AML-193 (cell line): ENCODE measurements around the gene LZTR1.
"Not testable (repeated sequence)": the region's sequence is repeated elsewhere in the genome, so short reads cannot be mapped to it uniquely, and the experiment has no call there.

Experiments
- DNase-seq, 2 experiments: peaks; one replicate each; lab custom pipeline; 2025; lab: John Stamatoyannopoulos, UW

LZTR1 gene

DNA sequence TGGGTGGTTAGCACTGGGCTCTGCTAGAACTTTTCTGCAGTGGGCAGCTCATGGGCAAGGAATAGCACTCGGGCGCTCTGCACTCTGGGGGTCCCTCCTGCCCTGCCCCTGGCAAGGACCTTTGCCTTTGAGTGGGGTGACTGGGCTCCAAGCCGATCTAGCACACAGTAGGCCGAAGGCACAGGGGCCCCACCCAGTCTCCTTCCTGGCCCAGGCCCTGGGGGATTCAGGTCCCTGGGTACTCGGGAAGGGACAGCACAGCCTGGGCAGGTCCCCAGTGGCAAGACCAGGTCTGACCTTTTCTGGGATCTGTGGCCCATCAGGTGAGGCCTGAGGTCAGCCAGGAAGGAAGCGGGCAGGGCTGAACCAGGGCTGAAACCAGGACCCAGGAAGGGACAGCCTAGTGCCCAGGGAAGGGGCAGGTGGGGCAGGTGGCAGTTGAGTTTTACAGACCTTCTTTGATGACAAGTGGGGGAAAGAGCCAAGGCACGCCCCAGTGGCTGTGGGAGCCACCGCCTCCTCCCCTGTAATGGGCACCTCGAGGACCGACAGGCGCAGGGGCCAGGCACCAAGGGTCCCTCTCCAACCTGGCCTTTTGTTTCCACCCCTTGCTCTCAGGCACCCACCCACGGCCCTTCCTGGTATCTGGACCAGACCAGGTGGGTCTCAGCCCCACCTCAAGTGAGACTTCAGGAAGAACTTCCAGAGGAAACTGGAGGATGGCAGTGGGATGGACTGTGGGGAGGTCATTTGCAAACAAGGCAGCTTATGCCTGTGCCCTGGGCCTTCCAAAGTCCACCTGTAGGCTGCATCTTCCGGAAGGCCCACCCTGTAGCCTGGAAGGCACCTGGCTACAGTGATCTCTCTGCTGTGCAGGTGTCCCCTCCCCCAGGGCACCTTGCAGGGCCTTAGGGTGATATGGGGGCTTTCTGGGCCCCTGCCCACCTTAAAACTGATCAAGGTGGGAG, 15.9 kb upstream of the LZTR1 start:
- no peak for DNase-seq

DNA sequence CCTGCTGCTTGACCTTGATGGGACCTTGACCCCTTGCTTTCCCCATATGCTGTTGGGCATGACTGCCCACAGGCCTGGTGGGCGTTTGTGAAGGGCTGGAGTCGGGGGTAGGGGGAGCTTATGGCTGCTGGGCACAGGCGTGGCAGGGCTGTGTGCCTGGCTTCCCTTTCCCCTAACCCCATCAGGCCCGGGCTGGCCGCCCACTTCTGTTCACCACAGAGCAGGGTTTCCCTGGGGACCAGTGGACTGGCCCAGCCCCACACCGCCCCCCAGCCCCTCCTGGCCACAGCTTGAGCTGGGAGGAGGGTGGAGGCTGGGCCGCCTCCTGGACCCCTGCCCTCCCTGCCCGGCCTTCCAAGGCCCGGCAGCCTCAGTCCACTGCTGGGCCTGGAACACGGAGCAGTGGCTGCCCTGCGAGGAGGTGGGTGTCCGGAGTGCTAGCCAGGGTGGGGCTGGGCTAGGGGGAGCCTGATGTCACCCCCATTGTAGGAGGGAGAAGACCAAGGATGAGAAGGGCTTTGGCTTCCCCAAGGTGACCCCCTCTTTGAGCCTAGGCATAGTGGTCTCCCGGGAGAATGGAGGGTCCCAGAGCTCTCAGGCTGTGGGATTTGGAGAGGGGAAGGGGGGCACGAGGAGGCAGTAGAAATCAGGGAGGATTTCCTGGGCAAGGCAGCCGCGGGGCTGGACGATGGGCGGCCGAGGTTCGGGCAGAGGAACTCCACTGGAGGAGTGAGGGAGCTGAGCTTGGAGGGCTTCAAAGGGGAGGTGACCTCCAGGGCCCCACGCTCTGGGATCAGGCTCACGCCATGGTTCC, 15.0 kb upstream of the LZTR1 start, which contains the start of gene AIFM3:
Gene AIFM3, plus strand, starts transcription at position 373 of the 814 bp plus-strand sequence. CDS start 690 bp downstream, outside the sequence.
- no peak for DNase-seq

DNA sequence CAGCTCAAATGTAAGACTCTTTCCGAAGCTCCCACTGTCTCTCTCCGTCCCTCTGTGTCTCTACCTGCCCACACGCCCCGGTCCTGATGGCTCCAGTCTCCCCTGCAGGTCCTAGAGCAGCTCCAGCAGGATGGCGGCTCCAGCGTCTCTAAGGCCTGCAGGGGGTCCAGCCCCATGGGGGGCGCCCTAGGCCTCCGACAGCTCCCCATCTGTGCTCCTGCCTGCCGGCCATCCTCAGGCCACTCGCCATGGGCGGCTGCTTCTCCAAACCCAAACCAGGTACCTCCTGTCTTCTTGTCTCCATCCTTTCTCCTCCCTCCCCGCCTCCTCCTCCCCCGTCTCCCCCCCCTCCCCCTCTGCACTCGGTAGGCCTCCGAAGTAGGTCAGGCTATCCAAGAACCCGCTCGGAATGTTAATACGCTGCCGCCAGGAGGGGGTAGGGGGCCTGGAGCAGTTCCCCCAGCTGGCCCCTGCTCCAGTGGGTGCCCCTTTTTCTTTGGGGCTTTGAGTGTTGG, 14.3 kb upstream of the LZTR1 start:
- no peak for DNase-seq

GRCh38 chr22:20968281-20968977, 13.7 kb upstream of the LZTR1 start:
- peak; percentile 26 to 38 for DNase-seq

DNA sequence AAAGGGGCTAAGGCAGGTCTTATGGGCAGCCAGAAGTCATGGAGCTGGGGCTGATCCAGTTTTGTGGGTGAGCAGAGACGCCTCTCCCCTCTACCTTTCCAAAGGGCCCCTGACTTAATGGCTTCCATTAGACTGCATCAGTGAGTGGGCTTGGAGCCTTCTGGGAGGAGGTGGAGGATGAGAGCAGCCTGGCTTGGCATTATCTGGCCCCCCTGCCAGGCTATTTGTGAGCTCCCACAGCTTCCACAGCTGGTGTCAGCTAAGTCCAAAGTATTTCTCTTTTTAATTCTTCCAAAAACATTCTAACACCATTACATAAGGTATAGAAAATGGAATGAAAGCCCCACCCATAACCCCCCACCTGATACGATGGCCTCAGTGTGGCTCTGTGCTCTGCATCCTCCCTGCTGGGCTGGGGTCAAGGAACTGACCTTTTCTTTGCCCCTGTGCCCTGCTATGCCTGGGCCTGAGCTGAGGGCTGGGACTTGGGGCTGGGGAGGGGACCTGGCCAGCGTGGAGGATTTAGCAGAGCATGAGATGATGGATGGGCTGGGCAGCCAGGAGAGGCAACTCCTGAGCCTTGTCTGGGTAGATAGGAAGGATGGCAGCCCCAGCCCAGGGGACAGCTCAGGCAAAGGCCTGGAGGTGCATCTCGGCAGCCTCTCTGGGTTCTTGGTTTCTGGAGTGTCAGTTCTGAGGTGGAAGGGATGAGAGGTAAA, 11.0 kb upstream of the LZTR1 start:
- DNase-seq = no peak

- DNase-seq = not testable (repeated sequence)
Observed at GRCh38 chr22:20972014-20972694, 9.9 kb upstream of the LZTR1 start.

DNA sequence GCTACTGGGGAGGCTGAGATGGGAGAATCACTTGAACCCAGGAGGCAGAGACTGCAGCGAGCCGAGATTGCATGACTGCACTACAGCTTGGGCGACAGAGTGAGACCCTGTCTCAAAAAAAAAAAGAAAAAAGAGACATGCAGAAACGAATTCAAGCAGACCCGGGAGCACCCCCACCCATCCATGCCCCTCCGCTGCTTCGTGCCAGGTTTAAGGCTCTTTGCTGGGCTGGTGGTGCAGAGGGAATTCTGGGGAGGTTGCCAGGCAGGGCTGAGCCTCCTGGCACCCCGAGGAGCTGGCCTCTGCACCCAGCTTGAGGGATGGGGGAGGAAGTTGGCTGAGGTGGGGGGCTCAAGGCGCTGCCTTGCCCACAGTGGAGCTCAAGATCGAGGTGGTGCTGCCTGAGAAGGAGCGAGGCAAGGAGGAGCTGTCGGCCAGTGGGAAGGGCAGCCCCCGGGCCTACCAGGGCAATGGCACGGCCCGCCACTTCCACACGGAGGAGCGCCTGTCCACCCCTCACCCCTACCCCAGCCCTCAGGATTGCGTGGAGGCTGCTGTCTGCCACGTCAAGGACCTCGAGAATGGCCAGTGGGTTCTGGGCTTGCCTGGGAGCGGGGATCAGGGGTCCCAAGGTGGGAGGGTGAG, 9.0 kb upstream of the LZTR1 start:
- DNase-seq = no peak

GRCh38 chr22:20973634-20974286, 8.3 kb upstream of the LZTR1 start:
- DNase-seq = no peak

- DNase-seq = no peak
Observed at GRCh38 chr22:20974336-20974955, 7.7 kb upstream of the LZTR1 start.

DNA sequence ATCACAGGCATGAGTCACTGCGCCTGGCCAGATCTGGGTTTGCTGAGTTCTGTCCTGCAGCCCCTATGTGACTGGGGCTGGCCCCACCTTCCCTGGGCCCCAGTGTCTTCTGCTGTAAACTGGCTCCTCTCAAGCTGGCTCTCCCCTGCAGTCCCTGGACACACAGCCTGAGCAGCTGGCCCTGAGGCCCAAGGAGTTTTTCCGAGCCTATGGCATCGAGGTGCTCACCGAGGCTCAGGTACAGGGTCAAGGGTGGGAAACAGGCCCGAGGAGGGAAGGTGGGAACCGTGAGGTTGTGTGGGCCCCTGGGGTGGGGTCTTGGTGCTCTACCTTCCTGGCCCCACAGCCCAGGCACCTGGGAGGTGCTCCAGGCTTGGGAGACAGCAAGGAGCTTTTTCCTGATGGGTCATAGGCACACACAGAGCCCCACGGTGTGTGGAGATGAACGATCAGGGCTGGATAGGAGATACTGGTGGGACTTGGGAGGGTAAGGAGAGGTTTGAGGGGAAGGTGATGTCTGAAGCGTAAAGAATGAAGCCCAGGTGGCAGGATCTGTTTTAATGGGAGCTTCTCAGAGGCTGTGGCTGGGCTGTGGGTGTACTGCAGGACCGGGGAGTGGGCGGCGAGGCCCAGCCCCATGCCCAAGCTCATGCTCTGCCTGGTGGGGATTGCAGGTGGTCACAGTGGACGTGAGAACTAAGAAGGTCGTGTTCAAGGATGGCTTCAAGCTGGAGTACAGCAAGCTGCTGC, 6.4 kb upstream of the LZTR1 start:
- DNase-seq = no peak

DNA sequence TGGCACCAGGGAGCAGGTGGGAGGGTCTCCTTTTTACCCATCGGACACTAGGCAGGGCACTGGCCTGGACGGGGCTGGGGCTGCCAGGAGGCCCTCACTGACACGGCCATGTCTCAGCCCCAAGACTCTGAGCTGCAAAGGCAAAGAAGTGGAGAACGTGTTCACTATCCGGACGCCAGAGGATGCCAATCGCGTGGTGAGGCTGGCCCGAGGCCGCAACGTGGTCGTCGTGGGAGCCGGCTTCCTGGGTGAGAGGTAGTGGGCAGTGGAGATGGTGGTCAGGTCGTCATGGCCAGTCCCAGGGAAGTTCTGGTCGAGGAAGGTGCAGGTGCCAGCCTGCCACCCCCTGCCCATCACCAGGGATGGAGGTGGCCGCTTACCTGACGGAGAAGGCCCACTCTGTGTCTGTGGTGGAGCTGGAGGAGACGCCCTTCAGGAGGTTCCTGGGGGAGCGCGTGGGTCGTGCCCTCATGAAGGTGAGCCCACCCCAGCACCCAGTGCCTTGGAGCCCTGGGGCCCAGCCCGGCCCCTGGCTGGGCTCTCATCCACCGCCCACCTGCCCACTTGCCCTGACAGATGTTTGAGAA, 5.7 kb upstream of the LZTR1 start:
- DNase-seq = no peak

- no peak for DNase-seq
Observed at GRCh38 chr22:20977019-20977418, 5.1 kb upstream of the LZTR1 start.

DNA sequence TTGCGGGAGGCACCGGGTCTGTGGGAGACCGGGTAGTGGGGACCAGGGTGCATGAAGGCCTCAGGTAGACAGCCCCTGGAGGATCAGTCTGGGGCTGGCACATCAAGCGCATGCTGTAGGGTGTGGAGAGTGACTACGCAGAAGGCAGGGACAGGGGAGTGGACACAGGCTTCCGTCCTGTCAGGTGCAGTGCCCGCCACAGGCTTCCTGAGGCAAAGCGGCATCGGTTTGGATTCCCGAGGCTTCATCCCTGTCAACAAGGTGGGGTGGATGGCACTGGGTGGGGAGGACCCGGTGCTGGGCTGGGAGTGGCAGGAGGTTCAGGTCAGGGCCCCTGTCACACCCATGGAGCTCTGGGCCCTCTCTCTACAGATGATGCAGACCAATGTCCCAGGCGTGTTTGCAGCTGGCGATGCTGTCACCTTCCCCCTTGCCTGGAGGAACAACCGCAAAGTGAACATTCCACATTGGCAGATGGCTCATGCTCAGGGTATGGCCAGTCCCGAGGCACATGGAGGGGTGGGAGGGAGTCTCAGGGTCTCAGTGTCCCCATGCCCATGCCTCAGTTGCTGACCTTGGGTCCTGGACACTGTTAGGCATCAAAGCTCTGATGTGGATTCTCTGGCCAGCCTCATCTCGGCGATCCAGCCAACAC, 4.5 kb upstream of the LZTR1 start:
- no peak for DNase-seq

- DNase-seq = no peak
Observed at GRCh38 chr22:20978419-20978818, 3.7 kb upstream of the LZTR1 start.

- DNase-seq = no peak
Observed at GRCh38 chr22:20979243-20979809, 2.8 kb upstream of the LZTR1 start.

- no peak for DNase-seq
Observed at GRCh38 chr22:20979940-20980453, 2.1 kb upstream of the LZTR1 start.

DNA sequence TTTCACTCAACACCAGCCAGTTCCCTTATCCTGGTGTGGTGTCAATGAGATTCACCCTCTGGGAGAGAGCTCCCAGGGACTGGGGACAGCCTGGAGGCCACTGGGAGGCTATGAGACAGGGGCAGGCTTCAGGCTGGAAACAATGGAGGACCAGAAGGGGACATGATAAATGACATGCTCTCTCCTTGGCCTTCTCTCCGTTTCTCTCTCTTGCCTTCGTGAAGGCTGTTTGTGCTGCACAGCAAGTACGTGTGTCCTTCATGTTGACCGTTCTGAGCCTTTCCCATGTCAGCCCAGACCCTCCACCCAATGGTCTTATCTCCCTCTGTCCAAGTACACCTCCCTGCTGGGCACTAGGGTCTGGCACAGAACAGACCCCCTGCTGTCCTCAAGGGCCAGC, 1.6 kb upstream of the LZTR1 start:
- no peak for DNase-seq
